Measurements from ENCODE around the gene EPHB3.

EPHB3 gene

DNA sequence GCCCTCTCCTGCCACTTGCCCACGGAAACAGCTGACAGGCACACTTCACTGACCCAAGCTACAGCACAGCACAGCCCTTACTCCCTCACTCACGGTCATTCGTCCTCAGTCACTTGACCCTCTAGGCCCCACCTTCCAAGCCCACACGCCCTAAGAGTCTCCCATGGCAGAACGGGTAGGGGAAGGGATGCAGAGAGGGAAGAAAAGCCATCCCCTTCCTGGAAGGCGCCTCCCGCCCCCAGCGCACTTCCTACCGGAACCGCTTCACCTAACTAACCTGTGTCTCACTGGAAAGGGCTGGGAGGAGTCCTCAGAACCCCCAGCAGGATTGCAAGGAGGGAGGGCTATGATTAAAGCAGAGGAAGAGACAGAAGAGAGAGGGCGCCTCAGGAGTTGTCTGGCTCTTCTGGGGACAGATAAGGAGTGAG, 22.9 kb downstream of the EPHB3 start:
- H3K27me3 ChIP-seq (ENCODE audit: insufficient read depth, low read length), result peaks cover 76% of the 10 kb centered on the region
- H3K4me1 ChIP-seq (ENCODE audit: insufficient read depth, low read length), result peaks cover 15% of the 10 kb centered on the region
- peak overlapping the region; percentile 55 for H3K4me3 ChIP-seq (ENCODE audit: low read length)
- H3K9ac ChIP-seq (ENCODE audit: low read depth, low read length), result no peak overlapping the region
- WGBS, result 3% methylated on average over 6 of the region's 11 CpGs
- H3K27ac ChIP-seq (ENCODE audit: low read depth, low read length), result no peak overlapping the region
- H3K9me3 ChIP-seq (ENCODE audit: insufficient read depth, low read depth, low read length), result no peaks in the 10 kb centered on the region
- no peaks in the 10 kb centered on the region for H3K36me3 ChIP-seq (ENCODE audit: insufficient read depth, low read length)

DNA sequence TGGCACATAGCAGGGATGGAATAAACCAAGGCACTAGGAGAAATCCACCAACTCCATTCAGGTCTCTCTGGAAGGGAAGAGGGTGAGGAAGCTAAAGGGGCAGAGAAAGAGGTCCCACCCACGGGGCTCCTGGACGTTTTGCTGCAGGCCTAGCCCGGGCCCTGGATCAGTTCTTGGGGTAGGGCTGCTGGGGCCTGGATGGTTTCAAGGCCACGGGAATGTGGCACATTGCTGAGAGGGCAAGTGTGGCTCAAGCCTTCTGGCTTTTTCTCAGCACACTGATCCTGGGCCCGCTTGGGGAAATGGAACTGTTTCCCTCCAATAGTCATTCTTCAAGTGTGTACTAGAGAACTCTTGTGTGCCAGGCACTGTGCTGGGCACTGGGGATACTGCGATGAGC, 24.0 kb downstream of the EPHB3 start:
- no peaks in the 10 kb centered on the region for H3K36me3 ChIP-seq (ENCODE audit: insufficient read depth, low read length)
- H3K9ac ChIP-seq (ENCODE audit: low read depth, low read length), result no peak overlapping the region
- WGBS, result 85% methylated on average over 6 of the region's 6 CpGs
- H3K27ac ChIP-seq (ENCODE audit: low read depth, low read length), result no peak overlapping the region
- peaks cover 15% of the 10 kb centered on the region for H3K4me1 ChIP-seq (ENCODE audit: insufficient read depth, low read length)
- H3K9me3 ChIP-seq (ENCODE audit: insufficient read depth, low read depth, low read length), result no peaks in the 10 kb centered on the region
- H3K27me3 ChIP-seq (ENCODE audit: insufficient read depth, low read length), result peaks cover 85% of the 10 kb centered on the region
- H3K4me3 ChIP-seq (ENCODE audit: low read length), result no peak overlapping the region

DNA sequence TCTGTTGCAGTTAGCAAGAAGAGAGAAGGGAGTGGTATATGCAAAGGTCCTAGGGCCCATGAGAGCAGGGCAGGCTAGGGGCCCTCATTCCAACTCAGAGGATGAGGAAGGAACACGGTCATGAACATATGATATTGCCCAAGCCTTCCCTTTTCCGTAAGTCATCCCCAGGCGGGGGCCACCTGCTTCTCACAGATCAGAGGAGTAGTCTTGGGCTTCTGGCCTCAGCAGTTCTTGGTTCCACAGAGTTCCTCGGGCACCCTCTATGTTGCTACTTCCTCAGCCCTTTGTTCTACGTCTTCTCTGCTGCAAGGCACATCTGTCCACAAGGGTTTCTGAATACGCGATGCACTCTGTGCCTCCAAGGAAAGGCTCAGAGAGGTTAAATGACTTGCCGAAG, 25.3 kb downstream of the EPHB3 start:
- no peak overlapping the region for H3K4me3 ChIP-seq (ENCODE audit: low read length)
- no peak overlapping the region for H3K27ac ChIP-seq (ENCODE audit: low read depth, low read length)
- H3K9me3 ChIP-seq (ENCODE audit: insufficient read depth, low read depth, low read length), result no peaks in the 10 kb centered on the region
- no peaks in the 10 kb centered on the region for H3K36me3 ChIP-seq (ENCODE audit: insufficient read depth, low read length)
- peaks cover 15% of the 10 kb centered on the region for H3K4me1 ChIP-seq (ENCODE audit: insufficient read depth, low read length)
- WGBS, result 92% methylated on average over 8 of the region's 8 CpGs
- no peak overlapping the region for H3K9ac ChIP-seq (ENCODE audit: low read depth, low read length)
- H3K27me3 ChIP-seq (ENCODE audit: insufficient read depth, low read length), result peaks cover 86% of the 10 kb centered on the region

DNA sequence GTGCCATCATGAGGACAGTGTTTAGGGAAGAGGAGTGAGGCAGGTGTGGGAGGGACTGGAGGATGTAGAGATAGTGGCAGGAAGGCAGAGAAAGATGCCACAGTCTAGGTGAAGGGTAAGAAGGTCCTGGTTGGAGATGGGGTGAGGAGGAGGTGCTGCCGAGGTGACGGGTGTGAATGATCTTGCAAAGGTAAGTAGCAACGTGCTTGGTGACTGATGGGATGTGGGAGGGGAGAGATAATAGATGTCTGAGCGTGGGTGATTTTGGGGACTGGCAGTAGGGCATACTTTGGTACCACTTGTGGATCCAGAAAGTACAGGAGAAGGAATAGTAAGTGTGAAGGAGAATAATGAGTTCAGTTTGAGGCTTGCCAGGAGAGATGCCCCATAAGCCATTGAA, 27.2 kb downstream of the EPHB3 start:
- WGBS, result 86% methylated on average over 4 of the region's 4 CpGs
- Histone ChIP-seq H3K4me1 (ENCODE audit: insufficient read depth, low read length) (peaks cover 23% of the 10 kb centered on the region), H3K27ac (ENCODE audit: low read depth, low read length) (no peak overlapping the region), H3K36me3 (ENCODE audit: insufficient read depth, low read length) (no peaks in the 10 kb centered on the region), H3K9ac (ENCODE audit: low read depth, low read length) (no peak overlapping the region), H3K27me3 (ENCODE audit: insufficient read depth, low read length) (peaks cover 89% of the 10 kb centered on the region), H3K9me3 (ENCODE audit: insufficient read depth, low read depth, low read length) (no peaks in the 10 kb centered on the region), H3K4me3 (ENCODE audit: low read length) (no peak overlapping the region)

DNA sequence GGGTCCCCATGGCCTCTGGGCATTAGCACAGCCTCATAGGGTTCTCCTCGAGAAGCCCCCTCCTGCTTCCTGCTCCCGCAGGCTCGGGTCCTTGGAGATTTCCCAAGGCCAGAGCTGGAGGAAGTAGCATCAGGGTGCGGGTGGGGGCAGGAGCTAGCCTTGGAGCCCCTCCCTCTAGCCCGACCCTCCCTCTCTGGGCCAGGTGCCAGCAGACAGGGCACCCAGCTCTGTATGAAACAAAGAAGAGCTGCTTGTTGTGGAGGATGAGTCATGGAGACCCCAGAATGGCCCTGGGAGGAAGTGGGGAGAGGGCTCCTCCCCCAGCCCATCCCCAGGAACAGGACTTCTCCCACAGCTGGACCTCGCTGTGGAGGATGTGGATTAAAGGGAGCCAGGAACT, 29.2 kb downstream of the EPHB3 start:
- Histone ChIP-seq H3K27ac (ENCODE audit: low read depth, low read length) (no peak overlapping the region), H3K9ac (ENCODE audit: low read depth, low read length) (no peak overlapping the region)
- 46% methylated on average over 4 of the region's 6 CpGs for WGBS

DNA sequence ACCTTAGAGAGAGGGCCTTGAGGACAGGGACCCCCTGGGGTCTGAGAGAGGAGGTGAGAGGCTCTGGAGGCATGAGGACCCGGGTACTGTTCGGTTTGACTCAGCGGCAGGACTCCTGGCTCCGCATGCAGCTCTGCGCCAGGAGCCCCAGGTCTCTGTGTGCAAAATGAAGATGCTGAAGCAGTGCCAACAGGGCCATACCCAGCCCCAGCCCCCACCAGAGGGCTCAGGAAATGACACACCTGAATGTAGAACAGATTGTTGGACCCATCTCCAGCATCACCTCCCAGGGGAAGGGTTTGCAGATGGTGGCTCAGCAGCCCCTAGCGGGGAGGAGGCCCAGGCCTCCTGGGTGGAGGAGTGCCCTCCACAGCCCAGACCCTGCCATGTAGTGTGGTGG, 30.2 kb downstream of the EPHB3 start:
- Histone ChIP-seq H3K36me3 (ENCODE audit: insufficient read depth, low read length) (no peaks in the 10 kb centered on the region), H3K9me3 (ENCODE audit: insufficient read depth, low read depth, low read length) (no peaks in the 10 kb centered on the region), H3K9ac (ENCODE audit: low read depth, low read length) (no peak overlapping the region), H3K27ac (ENCODE audit: low read depth, low read length) (no peak overlapping the region), H3K4me3 (ENCODE audit: low read length) (no peak overlapping the region), H3K4me1 (ENCODE audit: insufficient read depth, low read length) (peaks cover 27% of the 10 kb centered on the region), H3K27me3 (ENCODE audit: insufficient read depth, low read length) (peaks cover 81% of the 10 kb centered on the region)
- 94% methylated on average over 6 of the region's 6 CpGs for WGBS

More for the DNA sequence above, 29.2 kb downstream of the EPHB3 start:
- Histone ChIP-seq H3K36me3 (ENCODE audit: insufficient read depth, low read length) (no peaks in the 10 kb centered on the region), H3K4me3 (ENCODE audit: low read length) (no peak overlapping the region), H3K27me3 (ENCODE audit: insufficient read depth, low read length) (peaks cover 78% of the 10 kb centered on the region), H3K4me1 (ENCODE audit: insufficient read depth, low read length) (peaks cover 23% of the 10 kb centered on the region), H3K9me3 (ENCODE audit: insufficient read depth, low read depth, low read length) (no peaks in the 10 kb centered on the region)

DNA sequence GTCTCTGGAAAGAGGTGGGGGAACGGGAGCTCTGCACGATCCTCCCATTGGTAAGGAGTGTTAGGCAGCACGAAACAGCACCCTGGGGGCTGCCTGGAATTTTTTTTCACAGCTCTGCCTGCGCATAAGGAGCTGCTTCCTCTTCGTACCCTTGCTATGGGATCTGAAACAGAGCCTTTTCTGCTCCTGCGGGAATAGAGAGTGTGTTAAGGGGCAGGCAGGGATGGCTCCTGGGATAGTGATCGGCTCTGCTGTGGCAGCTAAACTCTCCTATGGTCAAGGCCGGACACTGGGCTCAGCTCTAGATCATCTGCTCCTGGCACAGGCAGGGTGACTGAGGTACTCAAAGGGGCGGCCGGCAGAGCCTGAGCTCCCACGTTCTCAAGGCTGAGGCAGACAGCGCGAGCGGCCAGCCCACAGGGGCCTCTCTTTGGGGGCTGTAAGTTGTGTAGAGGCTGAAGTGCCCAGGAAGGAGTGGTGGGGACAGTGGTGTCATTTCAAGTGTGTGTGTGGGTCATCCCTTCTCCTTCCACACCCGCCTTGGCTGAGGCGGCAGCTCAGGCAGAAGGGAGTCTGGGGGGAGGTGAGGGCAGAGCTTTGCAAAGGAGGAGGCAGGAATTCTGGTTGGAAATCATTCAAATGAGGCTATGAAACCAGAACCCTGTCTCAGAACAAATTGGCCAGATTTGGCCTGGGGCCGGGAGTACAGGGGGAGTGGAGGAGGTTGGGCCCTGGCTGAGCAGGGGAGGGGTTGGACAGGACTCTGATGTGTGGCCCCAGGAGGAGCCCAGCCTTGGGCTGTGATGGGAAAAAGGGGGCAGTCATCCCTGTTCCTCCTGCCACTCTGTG, 31.0 kb downstream of the EPHB3 start:
- Histone ChIP-seq H3K27ac (ENCODE audit: low read depth, low read length) (no peak overlapping the region), H3K9me3 (ENCODE audit: insufficient read depth, low read depth, low read length) (no peaks in the 10 kb centered on the region), H3K36me3 (ENCODE audit: insufficient read depth, low read length) (no peaks in the 10 kb centered on the region), H3K4me3 (ENCODE audit: low read length) (no peak overlapping the region), H3K27me3 (ENCODE audit: insufficient read depth, low read length) (peaks cover 82% of the 10 kb centered on the region), H3K4me1 (ENCODE audit: insufficient read depth, low read length) (peaks cover 27% of the 10 kb centered on the region), H3K9ac (ENCODE audit: low read depth, low read length) (no peak overlapping the region)
- WGBS, result 40% methylated on average over 17 of the region's 17 CpGs

DNA sequence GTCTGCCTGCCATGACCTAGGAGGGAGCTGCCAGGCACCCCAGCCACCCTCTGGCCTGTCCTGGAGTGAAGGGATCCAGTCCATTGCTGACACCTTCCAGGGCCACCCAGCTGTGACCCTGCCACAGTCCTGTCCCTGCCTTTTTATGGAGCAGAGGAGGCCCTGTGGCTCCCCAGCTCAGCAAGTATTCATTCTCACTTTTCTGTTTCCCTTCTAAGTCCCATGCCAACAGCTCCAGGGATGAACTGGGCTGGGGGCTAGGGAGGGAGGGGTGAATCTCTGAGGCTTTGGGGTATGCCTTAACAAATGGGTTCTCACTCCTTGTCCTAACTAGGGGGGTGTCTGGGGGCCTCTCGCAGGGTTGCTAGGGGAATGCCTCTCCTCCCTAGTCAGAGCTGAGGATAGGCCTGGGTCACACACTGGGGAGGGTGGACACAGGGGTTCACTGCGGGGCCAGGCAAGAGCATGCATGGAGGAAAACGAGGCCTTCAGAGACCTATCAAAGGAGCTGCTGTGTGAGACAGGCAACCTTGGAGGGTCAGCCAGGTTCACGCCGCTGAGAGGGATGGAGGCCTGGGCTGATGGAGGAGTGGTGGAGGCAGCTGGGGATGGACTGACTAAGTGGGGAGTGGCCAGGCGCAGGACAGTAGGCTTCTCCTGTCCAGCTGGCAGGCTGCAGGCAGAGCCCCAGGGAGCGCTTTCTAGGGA, 31.8 kb downstream of the EPHB3 start:
- H3K4me1 ChIP-seq (ENCODE audit: insufficient read depth, low read length), result peaks cover 27% of the 10 kb centered on the region
- no peaks in the 10 kb centered on the region for H3K9me3 ChIP-seq (ENCODE audit: insufficient read depth, low read depth, low read length)
- WGBS, result 79% methylated on average over 7 of the region's 7 CpGs
- H3K9ac ChIP-seq (ENCODE audit: low read depth, low read length), result no peak overlapping the region
- H3K4me3 ChIP-seq (ENCODE audit: low read length), result no peak overlapping the region
- H3K27me3 ChIP-seq (ENCODE audit: insufficient read depth, low read length), result peaks cover 82% of the 10 kb centered on the region
- no peaks in the 10 kb centered on the region for H3K36me3 ChIP-seq (ENCODE audit: insufficient read depth, low read length)
- no peak overlapping the region for H3K27ac ChIP-seq (ENCODE audit: low read depth, low read length)

DNA sequence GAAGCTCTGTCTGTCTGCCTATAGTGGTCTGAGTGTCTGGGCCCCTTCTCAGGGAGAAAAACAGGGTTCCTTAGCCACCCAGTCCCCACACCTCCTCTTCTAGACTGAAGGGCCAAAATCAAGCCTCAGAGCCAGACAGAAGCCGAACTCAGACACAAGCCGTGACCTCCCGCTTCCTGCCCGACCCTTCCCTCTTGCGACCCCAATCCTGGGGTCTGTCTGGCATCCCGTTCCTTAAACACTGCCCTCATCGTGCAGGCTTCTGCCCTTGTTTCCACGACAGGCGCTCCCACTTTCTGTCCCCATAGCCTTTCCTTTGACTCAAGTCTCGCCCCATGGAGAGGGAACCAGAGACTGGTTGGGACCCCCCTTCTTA, 32.3 kb downstream of the EPHB3 start:
- Histone ChIP-seq H3K9me3 (ENCODE audit: insufficient read depth, low read depth, low read length) (no peaks in the 10 kb centered on the region), H3K4me1 (ENCODE audit: insufficient read depth, low read length) (peaks cover 27% of the 10 kb centered on the region), H3K4me3 (ENCODE audit: low read length) (no peak overlapping the region), H3K27me3 (ENCODE audit: insufficient read depth, low read length) (peaks cover 82% of the 10 kb centered on the region), H3K9ac (ENCODE audit: low read depth, low read length) (no peak overlapping the region), H3K27ac (ENCODE audit: low read depth, low read length) (no peak overlapping the region), H3K36me3 (ENCODE audit: insufficient read depth, low read length) (no peaks in the 10 kb centered on the region)
- 82% methylated on average over 10 of the region's 10 CpGs for WGBS

DNA sequence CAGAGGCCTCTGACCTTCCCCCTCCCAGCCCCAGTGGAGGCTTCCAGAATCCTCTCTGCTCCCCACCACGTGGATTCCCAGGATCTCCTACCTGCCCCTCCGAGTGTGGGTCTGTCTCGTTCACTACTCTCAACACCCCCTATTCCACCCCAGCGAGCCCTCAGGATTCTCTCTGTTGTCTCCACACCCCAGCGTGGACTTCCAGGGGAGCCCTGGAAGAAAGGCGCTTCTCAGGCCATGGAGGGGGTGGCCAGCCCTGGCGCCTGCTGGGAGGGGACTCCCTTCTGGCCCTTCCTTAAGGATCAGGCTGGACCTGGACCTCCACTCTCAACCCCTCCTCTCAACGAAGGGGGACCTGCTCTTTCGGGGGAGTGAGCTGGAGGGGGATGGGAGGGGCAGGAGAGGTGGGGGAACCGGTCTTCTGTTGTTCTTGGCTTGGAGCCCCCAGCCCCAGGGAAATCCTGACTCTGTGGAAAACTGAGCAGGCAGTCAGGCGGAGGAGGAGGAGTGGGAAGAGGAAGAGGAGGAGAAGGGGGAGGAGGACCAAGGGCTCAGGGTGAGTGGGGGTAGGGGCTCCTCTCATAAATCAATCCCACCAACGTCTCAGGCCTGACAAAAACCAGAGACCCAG, 32.9 kb downstream of the EPHB3 start:
- H3K9ac ChIP-seq (ENCODE audit: low read depth, low read length), result no peak overlapping the region
- 71% methylated on average over 10 of the region's 12 CpGs for WGBS
- no peak overlapping the region for H3K4me3 ChIP-seq (ENCODE audit: low read length)
- no peaks in the 10 kb centered on the region for H3K9me3 ChIP-seq (ENCODE audit: insufficient read depth, low read depth, low read length)
- no peak overlapping the region for H3K27ac ChIP-seq (ENCODE audit: low read depth, low read length)
- H3K36me3 ChIP-seq (ENCODE audit: insufficient read depth, low read length), result no peaks in the 10 kb centered on the region
- peaks cover 27% of the 10 kb centered on the region for H3K4me1 ChIP-seq (ENCODE audit: insufficient read depth, low read length)
- peaks cover 82% of the 10 kb centered on the region for H3K27me3 ChIP-seq (ENCODE audit: insufficient read depth, low read length)

DNA sequence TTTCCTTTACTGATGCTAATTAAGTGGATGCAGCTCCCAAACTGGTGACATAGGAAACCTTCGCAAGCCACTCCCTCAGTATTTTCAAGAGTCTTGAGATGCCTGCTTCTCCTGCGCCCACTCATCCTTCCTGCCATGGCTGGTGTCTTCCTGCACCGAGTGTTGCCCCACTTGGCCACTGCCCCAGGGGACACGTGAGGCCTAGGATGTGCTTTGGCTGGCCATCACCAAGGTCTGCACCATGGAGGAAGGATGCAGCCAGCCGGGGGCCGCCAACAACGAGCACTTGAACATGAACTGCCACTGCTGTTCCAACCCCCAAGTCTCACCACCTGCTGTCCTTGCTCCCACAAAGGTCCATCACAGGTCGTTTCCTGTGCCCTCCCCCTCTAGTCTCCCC, 34.1 kb downstream of the EPHB3 start:
- H3K27me3 ChIP-seq (ENCODE audit: insufficient read depth, low read length), result peaks cover 85% of the 10 kb centered on the region
- H3K4me1 ChIP-seq (ENCODE audit: insufficient read depth, low read length), result peaks cover 27% of the 10 kb centered on the region
- H3K9ac ChIP-seq (ENCODE audit: low read depth, low read length), result no peak overlapping the region
- H3K4me3 ChIP-seq (ENCODE audit: low read length), result no peak overlapping the region
- no peaks in the 10 kb centered on the region for H3K36me3 ChIP-seq (ENCODE audit: insufficient read depth, low read length)
- no peaks in the 10 kb centered on the region for H3K9me3 ChIP-seq (ENCODE audit: insufficient read depth, low read depth, low read length)
- WGBS, result 65% methylated on average over 8 of the region's 8 CpGs
- no peak overlapping the region for H3K27ac ChIP-seq (ENCODE audit: low read depth, low read length)

Measured in HUES64 (cell line).